ENCODE results near the gene CLIP2.
"Not testable (repeated sequence)": the region's sequence is repeated elsewhere in the genome, so short reads cannot be mapped to it uniquely, and the experiment has no call there.

- TF ChIP-seq NFRKB (IDR thresholded peaks at IDR 0.05); TARDBP (IDR thresholded peaks at IDR 0.05); BHLHE40 (IDR thresholded peaks at IDR 0.05; ENCODE audit: borderline replicate concordance); FOXA1 (IDR thresholded peaks at IDR 0.05); HDGF (IDR thresholded peaks at IDR 0.05; ENCODE audit: borderline replicate concordance); SUZ12 (IDR thresholded peaks at IDR 0.05); SP1 (IDR thresholded peaks at IDR 0.05); FOXK2 (IDR thresholded peaks at IDR 0.05); PKNOX1 (IDR thresholded peaks at IDR 0.05); FOXM1 (IDR thresholded peaks at IDR 0.05; ENCODE audit: borderline replicate concordance); L3MBTL2 (conservative IDR thresholded peaks at IDR 0.05): not testable (repeated sequence)
Observed at GRCh38 chr7:74339648-74340047, 50.4 kb downstream of the CLIP2 start.

Data from HEK293T (cell line).